Mesothelial cell of epicardium (in vitro differentiated cells): ENCODE measurements around the gene GMIP. TPM values are rescaled to one million over a fixed set of nuclear protein-coding genes. Genes with fewer than 3 reads are reported as not detected.

Source experiments
- DNase-seq, 2 experiments: peaks; one replicate each; pipeline ENCODE4 v3.0.0; 2021; ENCODE audit warnings: low spot score in 2 of 2; ENCODE audit not compliant: unreplicated experiment in 2 of 2
- H3K27ac Mint-ChIP-seq: 2 replicates; pipeline ENCODE4 v1.8.0; 2021; ENCODE audit warnings: mixed read lengths
- H3K27me3 Mint-ChIP-seq: 2 replicates; pipeline ENCODE4 v1.8.0; 2021; ENCODE audit warnings: low read depth, mixed read lengths
- H3K36me3 Mint-ChIP-seq: 2 replicates; pipeline ENCODE4 v1.8.0; 2021; ENCODE audit warnings: mixed read lengths
- H3K4me1 Mint-ChIP-seq: 2 replicates; pipeline ENCODE4 v1.8.0; 2021; ENCODE audit warnings: mixed read lengths
- H3K4me3 Mint-ChIP-seq: 2 replicates; pipeline ENCODE4 v1.8.0; 2021; ENCODE audit warnings: mild to moderate bottlenecking, moderate library complexity, mixed read lengths
- H3K9me3 Mint-ChIP-seq: 2 replicates; pipeline ENCODE4 v1.8.0; 2021; ENCODE audit warnings: mixed read lengths
- total RNA-seq: library from RNA; stranded (reverse); gene quantifications from 3 replicates; pipeline ENCODE4 v1.2.1, GENCODE V29; 2021
- TF ChIP-seq, protein P1 (sequence below): fragments of 200-600 bp; sonication (generic); IDR thresholded peaks from one replicate; pipeline ENCODE4 v1.5.0; 2021; ENCODE audit warnings: antibody characterized with exemption; ENCODE audit not compliant: unreplicated experiment

The GMIP gene
- total RNA-seq, 1 donor from 2014 or later: 25.1 TPM

DNA sequence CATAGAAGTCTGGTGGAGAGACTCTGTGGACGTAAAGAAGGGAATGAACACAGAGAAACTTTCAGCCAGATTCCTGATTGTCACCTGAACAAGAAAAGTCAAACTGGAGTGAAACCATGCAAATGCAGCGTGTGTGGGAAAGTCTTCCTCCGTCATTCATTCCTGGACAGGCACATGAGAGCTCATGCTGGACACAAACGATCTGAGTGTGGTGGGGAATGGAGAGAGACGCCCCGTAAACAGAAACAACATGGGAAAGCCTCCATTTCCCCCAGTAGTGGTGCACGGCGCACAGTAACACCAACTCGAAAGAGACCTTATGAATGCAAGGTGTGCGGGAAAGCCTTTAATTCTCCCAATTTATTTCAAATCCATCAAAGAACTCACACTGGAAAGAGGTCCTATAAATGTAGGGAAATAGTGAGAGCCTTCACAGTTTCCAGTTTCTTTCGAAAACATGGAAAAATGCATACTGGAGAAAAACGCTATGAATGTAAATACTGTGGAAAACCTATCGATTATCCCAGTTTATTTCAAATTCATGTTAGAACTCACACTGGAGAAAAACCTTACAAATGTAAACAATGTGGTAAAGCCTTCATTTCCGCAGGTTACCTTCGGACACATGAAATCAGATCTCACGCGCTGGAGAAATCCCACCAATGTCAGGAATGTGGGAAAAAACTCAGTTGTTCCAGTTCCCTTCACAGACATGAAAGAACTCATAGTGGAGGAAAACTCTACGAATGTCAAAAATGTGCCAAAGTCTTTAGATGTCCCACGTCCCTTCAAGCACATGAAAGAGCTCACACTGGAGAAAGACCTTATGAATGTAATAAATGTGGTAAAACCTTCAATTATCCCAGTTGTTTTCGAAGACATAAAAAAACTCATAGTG, 36.0 kb upstream of the GMIP start:
- Mint-ChIP-seq H3K4me1 (no peaks in the 10 kb centered on the region), H3K36me3 (peaks cover 74% of the 10 kb centered on the region), H3K27ac (no peak overlapping the region), H3K27me3 (no peaks in the 10 kb centered on the region), H3K4me3 (no peak overlapping the region), H3K9me3 (peaks cover 57% of the 10 kb centered on the region)
- DNase-seq: no peak
- TF ChIP-seq, protein P1, sequence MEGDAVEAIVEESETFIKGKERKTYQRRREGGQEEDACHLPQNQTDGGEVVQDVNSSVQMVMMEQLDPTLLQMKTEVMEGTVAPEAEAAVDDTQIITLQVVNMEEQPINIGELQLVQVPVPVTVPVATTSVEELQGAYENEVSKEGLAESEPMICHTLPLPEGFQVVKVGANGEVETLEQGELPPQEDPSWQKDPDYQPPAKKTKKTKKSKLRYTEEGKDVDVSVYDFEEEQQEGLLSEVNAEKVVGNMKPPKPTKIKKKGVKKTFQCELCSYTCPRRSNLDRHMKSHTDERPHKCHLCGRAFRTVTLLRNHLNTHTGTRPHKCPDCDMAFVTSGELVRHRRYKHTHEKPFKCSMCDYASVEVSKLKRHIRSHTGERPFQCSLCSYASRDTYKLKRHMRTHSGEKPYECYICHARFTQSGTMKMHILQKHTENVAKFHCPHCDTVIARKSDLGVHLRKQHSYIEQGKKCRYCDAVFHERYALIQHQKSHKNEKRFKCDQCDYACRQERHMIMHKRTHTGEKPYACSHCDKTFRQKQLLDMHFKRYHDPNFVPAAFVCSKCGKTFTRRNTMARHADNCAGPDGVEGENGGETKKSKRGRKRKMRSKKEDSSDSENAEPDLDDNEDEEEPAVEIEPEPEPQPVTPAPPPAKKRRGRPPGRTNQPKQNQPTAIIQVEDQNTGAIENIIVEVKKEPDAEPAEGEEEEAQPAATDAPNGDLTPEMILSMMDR: no peak

DNA sequence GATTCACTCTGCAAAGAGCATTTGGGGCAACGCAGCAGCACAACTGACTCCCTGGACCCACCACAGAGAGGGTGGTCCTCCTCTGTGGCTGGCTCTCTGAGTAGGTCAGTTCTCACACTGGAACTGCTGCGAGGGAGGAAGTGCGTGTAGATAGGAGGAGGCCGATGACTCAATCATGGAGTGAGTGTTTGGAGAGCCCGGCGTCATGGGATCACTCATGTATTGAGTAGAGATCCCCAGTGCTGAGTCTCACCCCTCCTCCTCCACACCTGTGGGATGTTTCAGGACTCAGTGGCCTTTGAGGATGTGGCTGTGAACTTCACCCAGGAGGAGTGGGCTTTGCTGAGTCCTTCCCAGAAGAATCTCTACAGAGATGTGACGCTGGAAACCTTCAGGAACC, 34.1 kb upstream of the GMIP start:
- TF ChIP-seq, protein P1: no peak
- Mint-ChIP-seq H3K4me1 (no peaks in the 10 kb centered on the region), H3K4me3 (no peak overlapping the region), H3K36me3 (peaks cover 65% of the 10 kb centered on the region), H3K9me3 (peaks cover 45% of the 10 kb centered on the region), H3K27ac (no peak overlapping the region), H3K27me3 (no peaks in the 10 kb centered on the region)
- no peak for DNase-seq

DNA sequence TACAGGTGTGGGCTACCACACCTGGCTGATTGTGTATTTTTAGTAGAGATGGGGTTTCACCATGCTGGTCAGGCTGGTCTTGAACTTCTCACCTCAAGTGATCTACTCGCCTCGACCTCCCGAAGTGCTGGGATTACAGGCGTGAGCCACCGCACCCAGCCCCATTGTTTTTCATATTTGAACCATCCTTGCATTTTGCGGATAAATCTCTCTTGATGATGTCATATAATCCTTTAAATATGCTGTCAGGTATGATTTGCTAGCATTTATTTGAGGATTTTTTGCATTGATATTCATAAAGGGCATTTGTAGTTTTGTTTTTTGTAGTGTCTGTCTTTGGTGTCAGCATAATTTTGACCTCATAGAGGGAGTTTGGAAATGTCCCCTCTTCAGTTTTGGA, 30.9 kb upstream of the GMIP start:
- no peak for DNase-seq
- no peak overlapping the region for H3K4me3 Mint-ChIP-seq
- peaks cover 6% of the 10 kb centered on the region for H3K4me1 Mint-ChIP-seq
- no peaks in the 10 kb centered on the region for H3K27me3 Mint-ChIP-seq
- no peak overlapping the region for H3K27ac Mint-ChIP-seq
- TF ChIP-seq, protein P1: no peak
- H3K9me3 Mint-ChIP-seq: peaks cover 30% of the 10 kb centered on the region
- H3K36me3 Mint-ChIP-seq: peaks cover 47% of the 10 kb centered on the region

DNA sequence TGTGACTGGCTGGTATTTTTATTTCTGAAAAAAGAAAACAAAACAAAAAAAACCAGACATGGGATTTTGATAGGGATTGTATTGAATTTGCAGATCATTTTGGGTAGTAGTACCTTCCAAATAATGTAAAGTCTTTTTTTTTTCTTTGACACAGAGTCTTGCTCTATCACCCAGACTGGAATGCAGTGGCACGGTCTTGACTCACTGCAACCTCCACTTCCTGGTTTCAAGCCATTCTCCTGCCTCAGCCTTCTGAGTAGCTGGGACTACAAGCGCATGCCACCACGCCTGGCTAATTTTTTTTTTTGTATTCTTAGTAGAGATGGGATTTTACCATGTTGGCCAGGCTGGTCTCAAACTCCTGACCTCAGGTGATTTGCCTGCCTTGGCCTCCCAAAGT, 29.4 kb upstream of the GMIP start:
- H3K4me3 Mint-ChIP-seq: no peak overlapping the region
- H3K27ac Mint-ChIP-seq: no peak overlapping the region
- H3K9me3 Mint-ChIP-seq: peaks cover 19% of the 10 kb centered on the region
- H3K4me1 Mint-ChIP-seq: peaks cover 12% of the 10 kb centered on the region
- TF ChIP-seq, protein P1: no peak
- H3K36me3 Mint-ChIP-seq: peaks cover 32% of the 10 kb centered on the region
- no peaks in the 10 kb centered on the region for H3K27me3 Mint-ChIP-seq
- DNase-seq: no peak

DNA sequence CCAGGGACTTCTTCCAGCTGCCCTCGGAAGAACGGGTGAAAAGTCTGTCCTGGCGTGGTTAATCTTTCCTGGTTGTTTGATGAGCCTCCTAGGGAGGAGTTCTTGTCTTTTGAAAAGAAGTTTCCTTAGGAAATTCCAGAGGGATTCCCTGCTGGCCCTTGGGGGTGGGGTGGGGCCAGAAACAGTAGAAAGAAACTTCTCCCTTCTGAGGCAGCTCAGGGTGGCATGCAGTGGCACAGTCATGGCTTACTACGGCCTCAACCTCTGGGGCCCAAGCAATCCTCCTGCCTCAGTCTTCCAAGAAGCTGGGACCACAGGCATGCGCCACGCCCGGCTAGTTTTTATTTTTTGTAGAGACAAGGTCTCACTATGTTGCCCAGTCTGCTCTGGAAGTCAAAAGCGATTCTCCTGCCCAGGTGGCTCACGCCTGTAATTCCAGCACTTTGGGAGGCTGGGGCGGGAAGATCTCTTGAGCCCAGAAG, 26.7 kb upstream of the GMIP start:
- DNase-seq: no peak
- peaks cover 8% of the 10 kb centered on the region for H3K36me3 Mint-ChIP-seq
- TF ChIP-seq, protein P1: no peak
- peak overlapping the region; percentile 30 for H3K27ac Mint-ChIP-seq
- H3K27me3 Mint-ChIP-seq: no peaks in the 10 kb centered on the region
- peaks cover 3% of the 10 kb centered on the region for H3K9me3 Mint-ChIP-seq
- peaks cover 12% of the 10 kb centered on the region for H3K4me1 Mint-ChIP-seq
- H3K4me3 Mint-ChIP-seq: peak overlapping the region; percentile 87
